Measurements from ENCODE around the gene ABTB2. TPM values are rescaled to one million over a fixed set of nuclear protein-coding genes. Genes with fewer than 3 reads are reported as not detected.

The ABTB2 gene
- total RNA-seq, 1 experiment from 2014 or later: 5.5 TPM

GRCh38 chr11:34132261-34132965, 225.4 kb downstream of the ABTB2 start:
- Histone ChIP-seq H2BK120ac (ENCODE audit: low read depth, low read length, poor library complexity, severe bottlenecking) (no peak overlapping the region), H4K91ac (ENCODE audit: insufficient read length, low read depth, low read length) (no peak overlapping the region), H3K27me3 (ENCODE audit: insufficient read depth, low read length) (no peaks in the 10 kb centered on the region), H2BK5ac (ENCODE audit: insufficient read length, low read length) (no peak overlapping the region), H3K14ac (ENCODE audit: insufficient read depth, low read length) (no peak overlapping the region), H3K4me2 (ENCODE audit: insufficient read depth, insufficient read length, low read length) (no peak overlapping the region), H4K8ac (replicated peaks; ENCODE audit: insufficient read length, low read depth, low read length) (no peak overlapping the region), H3K9me3 (ENCODE audit: control insufficient read depth, low read depth, low read length) (no peaks in the 10 kb centered on the region), H2AK5ac (ENCODE audit: insufficient read length, low read length) (no peak overlapping the region), H3T11ph (ENCODE audit: low read length) (no peak overlapping the region), H3K56ac (ENCODE audit: insufficient read length, low read depth, low read length) (no peak overlapping the region), H3K18ac (ENCODE audit: insufficient read length, low read depth, low read length) (no peak overlapping the region), H2BK15ac (ENCODE audit: low read depth, low read length) (no peak overlapping the region), H3K79me2 (ENCODE audit: insufficient read depth, low read length) (no peaks in the 10 kb centered on the region), H3K27ac (ENCODE audit: insufficient read length, low read depth, low read length) (no peak overlapping the region), H3K4ac (ENCODE audit: low read depth, low read length) (no peak overlapping the region), H4K5ac (ENCODE audit: insufficient read length, low read depth, low read length) (no peak overlapping the region), H2BK20ac (ENCODE audit: low read depth, low read length, poor library complexity, severe bottlenecking) (no peak overlapping the region), H2BK12ac (ENCODE audit: insufficient read length, low read depth, low read length) (no peak overlapping the region), H4K20me1 (ENCODE audit: control insufficient read depth, insufficient read depth, insufficient read length) (no peaks in the 10 kb centered on the region), H3K23me2 (ENCODE audit: insufficient read length, low read depth, low read length, poor library complexity, severe bottlenecking) (no peaks in the 10 kb centered on the region), H3K4me1 (ENCODE audit: insufficient read depth, low read length) (no peaks in the 10 kb centered on the region), H3K79me1 (ENCODE audit: insufficient read depth, low read depth, low read length, poor library complexity, severe bottlenecking) (no peaks in the 10 kb centered on the region), H3K9ac (ENCODE audit: extremely low read depth, insufficient read length, low read length) (no peak overlapping the region), H3K23ac (ENCODE audit: insufficient read length, low read depth, low read length) (no peak overlapping the region), H2AFZ (ENCODE audit: low read length) (no peak overlapping the region)
- H3K4me3 Mint-ChIP-seq: no peak overlapping the region
- no peak for TF ChIP-seq CTCF (conservative IDR thresholded peaks at IDR 0.05)
- H3K4me1 Mint-ChIP-seq: no peaks in the 10 kb centered on the region
- DNase-seq: no peak
- H3K9me3 Mint-ChIP-seq: no peaks in the 10 kb centered on the region; a peak in 1 of 5 replicates
- WGBS (ENCODE audit: extremely low coverage, insufficient read length, low lambda C conversion rate): no CpG with 5 or more reads among the region's 4 CpGs
- H3K27me3 Mint-ChIP-seq (ENCODE audit: low read depth): no peaks in the 10 kb centered on the region; the same call in 1 of the 2 replicates
- H3K36me3 Mint-ChIP-seq (ENCODE audit: insufficient read depth in 1 of 3, low read depth in 3 of 3): peaks cover 42 to 91% (median 81%) of the 10 kb centered on the region in 3 experiments
- no peak overlapping the region for H3K27ac Mint-ChIP-seq
